ENCODE results near the gene CUL9. TPM values are rescaled to one million over a fixed set of nuclear protein-coding genes. Genes with fewer than 3 reads are reported as not detected.

Gene CUL9
- total and polyA plus RNA-seq, 8 donors = 35.9 to 55.1 (median 41.0) TPM

DNA sequence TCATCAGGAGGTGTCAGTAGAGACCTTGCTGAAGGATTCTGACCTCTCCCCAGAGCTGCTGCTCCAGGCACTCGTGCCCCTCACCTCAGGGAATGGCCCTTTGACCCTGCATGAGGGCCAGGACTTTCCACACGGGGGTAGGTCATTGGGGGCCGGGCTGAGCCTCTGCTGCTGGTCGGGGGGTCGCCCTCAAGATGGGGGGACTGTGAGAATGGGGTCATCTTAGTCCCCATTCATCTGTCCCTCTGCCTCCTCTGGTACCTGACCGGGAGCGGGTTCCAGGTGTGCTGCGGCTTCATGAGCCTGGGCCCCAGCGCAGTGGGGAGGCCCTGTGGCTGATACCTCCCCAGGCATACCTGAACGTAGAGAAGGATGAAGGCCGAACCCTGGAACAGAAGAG lies 31.4 kb downstream of the CUL9 start:
- TF ChIP-seq, protein P1, sequence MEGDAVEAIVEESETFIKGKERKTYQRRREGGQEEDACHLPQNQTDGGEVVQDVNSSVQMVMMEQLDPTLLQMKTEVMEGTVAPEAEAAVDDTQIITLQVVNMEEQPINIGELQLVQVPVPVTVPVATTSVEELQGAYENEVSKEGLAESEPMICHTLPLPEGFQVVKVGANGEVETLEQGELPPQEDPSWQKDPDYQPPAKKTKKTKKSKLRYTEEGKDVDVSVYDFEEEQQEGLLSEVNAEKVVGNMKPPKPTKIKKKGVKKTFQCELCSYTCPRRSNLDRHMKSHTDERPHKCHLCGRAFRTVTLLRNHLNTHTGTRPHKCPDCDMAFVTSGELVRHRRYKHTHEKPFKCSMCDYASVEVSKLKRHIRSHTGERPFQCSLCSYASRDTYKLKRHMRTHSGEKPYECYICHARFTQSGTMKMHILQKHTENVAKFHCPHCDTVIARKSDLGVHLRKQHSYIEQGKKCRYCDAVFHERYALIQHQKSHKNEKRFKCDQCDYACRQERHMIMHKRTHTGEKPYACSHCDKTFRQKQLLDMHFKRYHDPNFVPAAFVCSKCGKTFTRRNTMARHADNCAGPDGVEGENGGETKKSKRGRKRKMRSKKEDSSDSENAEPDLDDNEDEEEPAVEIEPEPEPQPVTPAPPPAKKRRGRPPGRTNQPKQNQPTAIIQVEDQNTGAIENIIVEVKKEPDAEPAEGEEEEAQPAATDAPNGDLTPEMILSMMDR (IDR thresholded peaks at IDR 0.05) = no peak
- Histone ChIP-seq H3K27ac (no peak overlapping the region), H3K36me3 (peaks cover 0 to 57% of the 10 kb centered on the region in 2 donors), H3K9me3 (no peaks in the 10 kb centered on the region), H3K4me3 (no peak overlapping the region), H3K27me3 (no peaks in the 10 kb centered on the region), H3K4me1 (no peaks in the 10 kb centered on the region)
- DNase-seq (no peak), ATAC-seq (no peak)
- intact Hi-C loops (cut with DNase I) = no loop called here

DNA sequence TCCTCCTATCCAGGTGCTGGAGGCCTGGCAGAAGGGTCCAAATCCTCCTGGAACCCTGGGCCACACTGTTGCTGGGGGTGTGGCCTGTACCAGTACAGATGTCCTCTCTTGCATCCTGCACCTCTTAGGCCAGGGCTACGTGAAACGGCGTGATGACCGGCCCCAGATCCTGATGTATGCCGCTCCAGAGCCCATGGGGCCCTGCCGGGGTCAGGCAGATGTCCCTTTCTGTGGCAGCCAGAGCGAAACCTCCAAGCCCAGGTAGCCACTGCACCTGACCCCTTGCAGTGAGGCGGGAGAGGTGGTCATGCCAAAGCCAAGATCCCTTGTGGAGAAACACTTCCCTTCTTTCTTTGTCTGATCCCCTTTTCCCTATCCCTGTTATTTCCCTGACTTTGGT lies 33.1 kb downstream of the CUL9 start:
- Histone ChIP-seq H3K9me3 (no peaks in the 10 kb centered on the region), H3K4me3 (no peak overlapping the region), H3K27me3 (no peaks in the 10 kb centered on the region), H3K27ac (no peak overlapping the region), H3K4me1 (no peaks in the 10 kb centered on the region), H3K36me3 (peaks cover 0 to 60% of the 10 kb centered on the region in 2 donors)
- intact Hi-C loops (cut with DNase I) = no loop called here
- DNase-seq (no peak), ATAC-seq (no peak)
- TF ChIP-seq, protein P1 (IDR thresholded peaks at IDR 0.05) = no peak

DNA sequence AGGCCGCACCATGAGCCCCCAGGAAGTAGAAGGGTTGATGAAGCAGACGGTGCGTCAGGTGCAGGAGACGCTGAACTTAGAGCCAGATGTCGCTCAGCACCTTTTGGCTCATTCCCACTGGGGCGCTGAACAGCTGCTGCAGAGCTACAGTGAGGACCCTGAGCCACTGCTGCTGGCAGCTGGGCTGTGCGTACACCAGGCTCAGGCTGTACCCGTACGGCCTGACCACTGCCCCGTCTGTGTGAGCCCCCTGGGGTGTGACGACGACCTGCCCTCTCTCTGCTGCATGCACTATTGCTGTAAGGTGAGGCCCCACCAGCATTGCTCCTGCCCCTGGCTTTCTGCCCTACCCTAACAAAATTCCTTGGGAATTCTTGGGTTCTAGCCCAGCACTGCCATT lies 34.2 kb downstream of the CUL9 start:
- peak in 1 of 4 donors; percentile 59 for DNase-seq
- Histone ChIP-seq H3K27me3 (no peaks in the 10 kb centered on the region), H3K36me3 (peaks cover 0 to 71% of the 10 kb centered on the region in 2 donors), H3K4me1 (no peaks in the 10 kb centered on the region), H3K4me3 (no peak overlapping the region), H3K27ac (no peak overlapping the region), H3K9me3 (no peaks in the 10 kb centered on the region)
- intact Hi-C loops (cut with DNase I) = no loop called here
- no peak for ATAC-seq
- TF ChIP-seq, protein P1 (IDR thresholded peaks at IDR 0.05) = no peak

DNA sequence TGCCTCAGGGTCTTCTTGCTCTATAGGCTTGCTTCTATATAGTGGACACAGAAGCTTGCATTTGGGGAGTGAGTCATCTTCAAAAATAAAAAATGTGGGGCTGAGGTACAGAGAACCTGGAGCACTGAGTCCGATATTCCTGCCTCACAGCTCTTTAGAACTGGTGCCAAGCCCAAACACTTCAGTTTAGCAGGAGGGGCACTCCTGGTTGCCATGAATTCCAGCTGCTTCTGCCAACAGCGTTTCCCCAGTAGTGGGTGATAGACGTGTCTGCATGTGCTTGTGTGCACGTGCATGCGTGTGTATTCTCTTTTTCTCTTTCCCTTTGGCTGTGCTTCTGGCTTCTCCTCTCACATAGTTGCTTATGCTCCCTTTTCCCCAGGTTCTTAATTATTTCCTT lies 35.4 kb downstream of the CUL9 start:
- Histone ChIP-seq H3K36me3 (peaks cover 0 to 82% of the 10 kb centered on the region in 2 donors), H3K4me3 (no peak overlapping the region), H3K27me3 (no peaks in the 10 kb centered on the region), H3K4me1 (no peaks in the 10 kb centered on the region), H3K27ac (no peak overlapping the region), H3K9me3 (no peaks in the 10 kb centered on the region)
- TF ChIP-seq, protein P1 (IDR thresholded peaks at IDR 0.05) = no peak
- ATAC-seq (peak; percentile 78), DNase-seq (peak in 1 of 4 donors; percentile 54)
- intact Hi-C loops (cut with DNase I) = no loop called here

DNA sequence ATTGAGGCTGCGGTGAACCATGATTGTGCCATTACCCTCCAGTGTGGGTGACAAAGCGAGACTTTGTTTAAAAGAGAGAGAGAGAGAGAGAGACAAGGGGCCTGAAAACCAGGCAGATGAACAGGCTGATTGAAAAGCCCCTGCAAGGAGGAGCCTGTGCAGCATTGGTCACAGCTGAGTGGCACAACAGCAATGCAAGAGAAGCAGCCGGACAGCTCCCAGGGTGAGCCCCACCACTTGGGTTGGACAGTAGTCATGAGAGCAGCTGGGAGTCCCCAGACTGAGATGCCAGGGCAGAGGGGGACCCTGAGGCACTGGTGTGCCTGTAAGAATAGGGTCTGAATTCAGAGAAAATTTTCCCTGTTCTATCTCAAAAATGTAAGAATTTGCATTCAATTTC lies 37.1 kb downstream of the CUL9 start:
- intact Hi-C loops (cut with DNase I) = no loop called here
- H3K36me3 ChIP-seq = peaks cover 0 to 86% of the 10 kb centered on the region in 2 donors

More for the DNA sequence above, 37.1 kb downstream of the CUL9 start:
- H3K27ac ChIP-seq = no peak overlapping the region
- no peaks in the 10 kb centered on the region for H3K9me3 ChIP-seq
- TF ChIP-seq, protein P1 (IDR thresholded peaks at IDR 0.05) = no peak
- H3K4me3 ChIP-seq = no peak overlapping the region
- DNase-seq (peak in 1 of 4 donors; percentile 24), ATAC-seq (no peak)
- peaks cover 0 to 6% of the 10 kb centered on the region in 2 donors for H3K4me1 ChIP-seq
- no peaks in the 10 kb centered on the region for H3K27me3 ChIP-seq
